Activated CD4-positive, alpha-beta T cell treated with anti-CD3 and anti-CD28 coated beads, Interleukin-2, amount 50 U/mL, for 48 hours (primary cell): ENCODE measurements around the gene EYS.

ENCODE experiments used
- DNase-seq, 2 experiments: peaks; one replicate each; pipeline ENCODE4 v3.0.0-alpha.2; 2020

EYS gene

GRCh38 chr6:64803470-64804166 lies 903.4 kb downstream of the EYS start:
- DNase-seq, result no peak

- no peak for DNase-seq
These were observed 914.5 kb downstream of the EYS start for GRCh38 chr6:64792534-64792933.

DNA sequence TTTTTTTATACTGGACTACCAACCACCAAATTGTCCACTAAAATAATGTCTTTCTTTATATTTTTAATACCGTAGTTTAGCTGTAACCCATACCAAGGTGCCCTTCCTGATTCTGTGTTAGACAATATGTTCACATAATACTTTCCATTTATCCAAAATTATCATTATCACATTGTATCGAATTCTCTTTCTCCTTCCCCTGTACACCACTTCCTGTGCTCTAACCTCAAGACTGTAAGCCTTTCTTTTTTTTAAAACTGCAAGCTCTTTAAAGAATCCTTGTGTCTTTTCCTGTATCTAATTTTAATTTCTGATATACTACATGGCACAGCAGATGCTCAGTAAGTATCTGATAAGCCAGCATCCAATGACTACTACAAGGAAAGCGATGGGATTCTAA lies 917.5 kb downstream of the EYS start:
- no peak for DNase-seq

DNA sequence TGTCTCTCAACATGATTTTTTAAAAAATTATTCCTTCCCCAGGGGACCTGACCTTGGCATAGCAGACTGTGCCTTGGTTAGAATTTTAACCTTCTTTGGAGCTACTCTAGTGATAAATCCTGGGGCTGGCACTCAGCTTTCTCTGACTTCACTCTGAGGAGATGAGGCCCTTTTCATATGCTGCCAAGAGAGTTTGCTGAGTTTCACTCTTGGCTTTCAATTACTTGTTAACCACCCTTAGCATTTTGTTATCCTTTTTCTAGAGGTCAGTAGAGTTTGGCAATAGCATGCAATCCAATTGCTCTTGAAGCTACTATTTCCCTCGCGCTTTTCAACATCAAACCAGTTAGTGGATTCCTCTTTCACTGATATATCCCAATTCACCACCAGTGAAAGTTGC lies 920.3 kb downstream of the EYS start:
- DNase-seq, result no peak

- no peak for DNase-seq
These were observed 924.1 kb downstream of the EYS start for GRCh38 chr6:64782877-64783276.

GRCh38 chr6:64777941-64778785 lies 928.9 kb downstream of the EYS start:
- DNase-seq, result no peak

DNA sequence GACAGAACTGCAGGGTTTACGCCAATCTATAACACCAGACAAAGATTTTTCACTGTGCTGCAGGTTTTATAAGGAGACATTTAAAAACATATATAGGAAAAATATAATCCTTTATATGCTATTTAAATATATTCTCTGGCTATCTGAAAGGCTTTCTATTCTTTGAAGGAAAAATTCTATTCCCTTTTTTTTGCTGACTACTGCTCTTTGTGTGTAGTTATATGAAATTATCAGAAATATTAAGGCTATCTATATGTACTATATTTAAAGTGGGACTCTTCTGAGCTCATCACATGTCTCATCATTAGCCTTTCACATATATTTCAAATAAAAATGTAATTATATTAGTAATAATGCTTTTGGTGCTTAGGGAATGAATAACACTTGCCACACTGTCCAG lies 930.7 kb downstream of the EYS start:
- DNase-seq, result no peak

DNA sequence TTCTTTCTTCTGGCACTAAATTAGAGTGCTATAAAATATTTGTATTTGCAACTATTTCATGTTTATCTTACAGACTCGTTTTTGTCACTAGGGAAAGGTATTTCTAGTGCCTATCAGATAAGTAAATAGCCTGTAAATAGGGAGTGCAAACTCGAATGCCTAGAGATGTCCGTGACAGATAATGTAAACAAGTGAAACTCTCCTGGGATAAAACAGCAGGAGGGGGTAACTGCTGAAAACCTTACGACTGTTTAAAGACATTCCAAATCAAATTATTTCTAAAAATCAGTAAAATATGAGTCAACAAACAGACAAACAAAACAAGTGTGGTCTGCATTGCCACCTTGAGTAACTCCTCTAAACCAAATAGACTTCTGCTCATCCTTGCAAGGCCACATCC lies 932.1 kb downstream of the EYS start:
- DNase-seq, result no peak

DNA sequence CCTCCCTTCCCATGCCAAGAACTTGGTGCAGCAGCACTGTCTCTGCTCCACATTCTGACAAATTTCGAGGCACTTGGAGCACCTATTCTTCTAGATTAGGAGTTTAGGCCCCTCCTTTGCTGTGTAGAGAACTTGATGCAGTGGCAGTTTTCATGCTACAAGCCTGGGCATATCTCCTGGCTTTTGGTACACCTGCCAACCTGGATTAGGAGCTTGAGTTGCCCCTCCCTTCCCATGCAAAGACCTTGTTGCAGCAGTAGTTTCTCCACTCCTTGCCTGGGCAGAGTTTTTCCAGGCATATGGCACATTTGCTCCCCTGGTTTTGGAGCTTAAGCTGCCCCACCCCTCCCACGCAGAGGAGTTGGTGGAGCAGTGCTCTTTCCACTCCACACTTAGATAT lies 956.1 kb downstream of the EYS start:
- no peak for DNase-seq

DNA sequence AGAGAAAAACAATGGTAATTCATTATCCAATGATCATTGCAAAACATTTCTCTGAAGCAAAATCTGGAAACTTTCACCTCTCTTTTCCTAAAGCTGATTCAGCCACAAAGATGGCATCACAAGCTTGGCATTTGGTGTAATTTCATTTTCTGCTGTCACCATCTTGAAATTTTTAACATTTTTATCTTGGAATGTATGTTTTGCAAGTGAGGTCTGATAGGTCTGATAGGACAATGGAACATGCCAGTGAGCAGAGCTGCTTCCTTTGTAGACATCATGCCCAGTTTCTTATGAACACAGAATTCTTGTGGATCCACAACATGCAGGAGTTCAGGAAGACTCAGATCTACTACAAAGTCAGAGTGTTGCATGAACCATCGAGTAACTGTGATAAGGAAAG lies 969.6 kb downstream of the EYS start:
- DNase-seq, result no peak

GRCh38 chr6:64736421-64736950 lies 970.5 kb downstream of the EYS start:
- no peak for DNase-seq

GRCh38 chr6:64733433-64733832 lies 973.6 kb downstream of the EYS start:
- no peak for DNase-seq

DNA sequence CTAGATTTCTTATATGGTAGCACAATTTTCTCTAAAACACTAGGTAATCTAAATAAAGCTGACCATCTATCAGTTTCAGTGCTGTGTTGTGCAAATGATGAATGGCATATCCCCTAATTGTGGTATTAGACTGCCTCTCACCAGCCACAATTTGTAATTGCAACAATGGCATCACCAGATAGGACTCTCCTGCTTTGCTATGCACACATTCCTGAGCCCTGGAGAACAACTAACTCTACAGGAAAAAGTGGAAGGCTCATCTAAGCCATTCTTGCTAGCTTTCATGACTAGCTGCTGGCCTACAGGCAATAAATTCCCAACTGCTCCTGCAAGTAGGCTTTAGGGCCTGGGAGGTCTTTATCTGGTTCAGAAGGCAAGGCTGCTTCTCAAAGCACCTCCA lies 974.1 kb downstream of the EYS start:
- no peak for DNase-seq

- DNase-seq, result no peak
These were observed 977.5 kb downstream of the EYS start for GRCh38 chr6:64729522-64729921.

DNA sequence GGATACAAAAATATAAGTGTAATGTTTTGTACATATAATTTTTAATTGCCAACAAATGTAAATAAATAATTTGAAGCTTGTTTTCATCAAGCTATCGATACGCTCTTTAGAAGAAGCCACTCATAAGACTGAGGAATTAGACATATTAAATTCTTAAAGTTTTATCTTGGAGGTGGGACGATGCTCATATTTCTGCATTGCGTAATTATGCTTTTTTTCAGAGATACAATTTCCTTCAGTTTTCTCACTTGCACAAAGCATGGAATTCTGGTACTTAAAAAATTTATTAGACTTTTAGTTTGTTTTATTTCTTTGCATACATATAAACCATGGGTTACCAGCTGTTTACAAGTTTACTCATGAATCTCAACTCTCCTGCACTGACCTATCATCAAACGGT lies 980.0 kb downstream of the EYS start:
- no peak for DNase-seq

DNA sequence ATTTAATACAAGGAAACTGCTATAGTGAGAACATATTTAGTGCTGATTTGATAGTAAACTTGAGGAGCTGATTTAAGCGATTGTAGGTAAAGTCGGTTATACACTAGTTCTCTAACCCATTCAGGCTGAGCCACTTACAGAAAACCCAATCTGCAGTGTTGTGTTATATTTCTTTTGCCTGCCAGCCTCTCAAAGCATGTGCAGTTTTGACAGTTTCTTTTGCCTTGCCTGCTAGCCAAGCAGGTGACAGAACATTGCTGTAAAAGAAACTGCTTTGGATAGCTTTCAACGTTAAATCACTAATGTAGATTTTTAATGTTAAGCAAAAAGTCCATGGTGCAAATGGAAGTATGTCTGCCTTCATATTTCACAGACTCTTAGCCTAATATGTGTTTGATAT lies 982.9 kb downstream of the EYS start:
- no peak for DNase-seq

DNA sequence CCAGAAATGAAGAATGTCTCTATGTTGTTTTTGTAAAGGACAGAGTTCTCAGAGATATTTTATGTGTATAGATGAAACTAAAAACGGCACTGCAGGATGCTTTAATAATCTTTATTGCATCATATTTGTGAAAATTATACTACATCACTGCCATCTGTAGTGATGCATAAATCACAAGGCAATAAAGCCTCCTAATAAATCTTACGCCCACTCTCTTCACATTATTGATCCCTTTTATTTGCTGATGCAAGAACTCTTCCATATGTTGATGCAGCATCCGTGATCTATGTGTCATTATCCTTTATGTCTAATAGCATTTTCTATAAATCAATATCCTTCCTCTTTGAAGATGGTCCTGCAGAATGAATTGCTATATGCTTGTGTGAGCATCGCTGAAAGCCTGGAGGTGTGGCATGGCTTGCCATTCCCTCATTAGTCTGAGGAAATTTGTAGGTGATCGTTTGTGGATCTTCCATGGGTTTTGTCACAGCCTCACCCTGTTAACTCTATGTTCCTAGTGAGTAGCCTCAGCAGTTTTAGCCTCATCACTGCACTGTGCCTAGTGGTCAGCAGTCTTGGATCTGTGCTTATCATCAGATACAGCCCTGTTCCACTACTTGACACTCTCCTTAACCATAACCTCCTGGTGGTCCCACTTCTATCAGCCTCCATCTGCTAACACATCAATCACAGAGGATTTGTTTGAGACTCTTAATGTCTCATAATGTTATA lies 983.5 kb downstream of the EYS start:
- no peak for DNase-seq

DNA sequence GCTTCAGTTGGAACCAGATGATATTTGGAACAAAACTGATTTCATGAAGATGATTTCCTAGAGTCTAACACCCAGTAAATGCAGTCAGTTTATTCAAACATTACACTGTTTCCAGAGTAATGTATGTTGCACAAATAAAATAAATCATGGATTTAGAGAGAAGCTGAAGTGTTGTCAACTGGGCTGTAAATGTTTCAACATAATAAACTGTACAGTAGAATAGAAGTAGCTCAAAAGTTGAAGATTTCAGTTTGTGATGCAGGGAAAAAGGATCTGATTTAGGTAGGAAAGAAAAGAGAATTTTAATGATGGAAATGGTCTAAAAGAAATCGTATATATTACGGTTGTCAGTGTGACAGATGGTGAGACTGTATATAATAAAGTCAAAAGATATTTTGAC lies 985.2 kb downstream of the EYS start:
- no peak for DNase-seq

GRCh38 chr6:64717281-64717680 lies 989.7 kb downstream of the EYS start:
- no peak for DNase-seq

GRCh38 chr6:64715624-64716023 lies 991.4 kb downstream of the EYS start:
- DNase-seq, result no peak

- no peak for DNase-seq
These were observed 993.0 kb downstream of the EYS start for GRCh38 chr6:64714073-64714472.

- no peak for DNase-seq
These were observed 993.9 kb downstream of the EYS start for GRCh38 chr6:64713175-64713574.

GRCh38 chr6:64712606-64713005 lies 994.4 kb downstream of the EYS start:
- DNase-seq, result no peak

- no peak for DNase-seq
These were observed 1003.1 kb downstream of the EYS start for GRCh38 chr6:64703922-64704321.
